H1 (cell line): ENCODE results near the gene LYPD6B. TPM values are rescaled to one million over a fixed set of nuclear protein-coding genes. Genes with fewer than 3 reads are reported as not detected.

Experiments used
- CTCF ChIA-PET: fragments of 300-600 bp; sonication (Branson Sonifier 250); formaldehyde crosslinking; loops from one replicate; lab custom pipeline; 2021; ENCODE audit not compliant: partially characterized antibody; lab: Charles Lee
- POLR2A ChIA-PET: fragments of 300-600 bp; sonication (Branson Sonifier 250); formaldehyde crosslinking; loops from one replicate; lab custom pipeline; 2021; ENCODE audit warnings: inconsistent platforms; ENCODE audit not compliant: partially characterized antibody; lab: Charles Lee
- DNase-seq, 2 experiments: peaks; one replicate each; pipeline versions ENCODE4 v3.0.0 to v3.0.0-alpha.2; 2010 to 2022; ENCODE audit warnings: low spot score in 2 of 2, low read depth in 1 of 2, mixed read lengths in 1 of 2
- FAIRE-seq: peaks from 2 replicates; lab custom pipeline; 2011; peaks lifted over from hg19 to GRCh38; lab: Jason Lieb, UNC
- H2AFZ ChIP-seq: 2 replicates; pipeline ENCODE4 v1.8.1; 2012; ENCODE audit warnings: low read length, inconsistent platforms
- H2AK5ac ChIP-seq: 2 replicates; pipeline ENCODE4 v1.6.1; 2013; ENCODE audit warnings: low read depth, low read length
- H2BK120ac ChIP-seq: replicated peaks from 2 replicates; pipeline ENCODE3; 2013; ENCODE audit warnings: low read depth, low read length, inconsistent platforms
- H2BK12ac ChIP-seq: 2 replicates; pipeline ENCODE4 v1.6.1; 2013; ENCODE audit warnings: low read depth, low read length
- H2BK15ac ChIP-seq: 2 replicates; pipeline ENCODE4 v1.6.1; 2013; ENCODE audit warnings: low read length
- H2BK20ac ChIP-seq: 2 replicates; pipeline ENCODE4 v1.6.1; 2013; ENCODE audit warnings: low read length
- H2BK5ac ChIP-seq: 2 replicates; pipeline ENCODE4 v1.6.1; 2013; ENCODE audit warnings: low read depth, low read length
- H3K14ac ChIP-seq: 2 replicates; pipeline ENCODE4 v1.6.1; 2013; ENCODE audit warnings: inconsistent platforms; ENCODE audit not compliant: insufficient read length
- H3K18ac ChIP-seq: 2 replicates; pipeline ENCODE4 v1.6.1; 2013; ENCODE audit warnings: low read length; ENCODE audit errors: extremely low read depth
- H3K23ac ChIP-seq: 2 replicates; pipeline ENCODE4 v1.6.1; 2013; ENCODE audit warnings: inconsistent platforms; ENCODE audit not compliant: insufficient read length
- H3K23me2 ChIP-seq: 2 replicates; pipeline ENCODE4 v1.6.1; 2013; ENCODE audit warnings: low read depth, low read length
- H3K27ac ChIP-seq: 2 replicates; pipeline ENCODE4 v1.6.1; 2011; ENCODE audit warnings: low read depth, low read length, inconsistent platforms
- H3K27me3 ChIP-seq, 4 experiments: replicated peaks in 1 of 4; 1 replicate in 1 of 4; 2 replicates in 3 of 4; pipeline versions ENCODE4 v1.6.1 to v1.8.1; 2011 to 2013; ENCODE audit warnings: low read length in 3 of 4, mild to moderate bottlenecking in 3 of 4, inconsistent platforms in 2 of 4, mixed read lengths in 2 of 4, moderate library complexity in 1 of 4; ENCODE audit not compliant: control insufficient read depth in 3 of 4, insufficient read depth in 3 of 4; ENCODE audit errors: extremely low read depth in 1 of 4
- H3K36me3 ChIP-seq, 4 experiments: 2 replicates each; pipeline versions ENCODE4 v1.6.1 to v1.8.1; 2011 to 2013; ENCODE audit warnings: mild to moderate bottlenecking in 4 of 4, low read length in 3 of 4, moderate library complexity in 2 of 4, control low read depth in 1 of 4, inconsistent platforms in 1 of 4; ENCODE audit not compliant: insufficient read depth in 4 of 4, control insufficient read depth in 2 of 4
- H3K4ac ChIP-seq: replicated peaks from 2 replicates; pipeline ENCODE3; 2013; ENCODE audit warnings: low read length, low read depth, mixed read lengths, inconsistent platforms; ENCODE audit not compliant: insufficient read length
- H3K4me1 ChIP-seq, 4 experiments: replicated peaks in 1 of 4; 1 replicate in 1 of 4; 2 replicates in 3 of 4; pipeline versions ENCODE4 v1.6.1 to v1.8.1; 2011 to 2013; ENCODE audit warnings: low read length in 3 of 4, inconsistent platforms in 2 of 4, mixed read lengths in 1 of 4; ENCODE audit not compliant: insufficient read depth in 4 of 4, control insufficient read depth in 3 of 4
- H3K4me2 ChIP-seq, 2 experiments: 2 replicates each; pipeline versions ENCODE4 v1.6.1 to v1.8.1; 2011 to 2013; ENCODE audit warnings: low read depth in 2 of 2, low read length in 2 of 2, control low read depth in 1 of 2, inconsistent platforms in 1 of 2, mild to moderate bottlenecking in 1 of 2; ENCODE audit not compliant: insufficient read depth in 1 of 2
- H3K4me3 ChIP-seq, 4 experiments: fragments of 200-600, 300-600 bp in 1 of 4; sonication (generic), shearing (Covaris generic), sonication (Bioruptor Twin) in 1 of 4; 2 replicates each; pipeline versions ENCODE4 v1.5.1 to v1.8.1; 2011 to 2016; ENCODE audit warnings: low read length in 4 of 4, low read depth in 3 of 4, control low read depth in 2 of 4, inconsistent platforms in 2 of 4, mild to moderate bottlenecking in 2 of 4, mixed read lengths in 1 of 4, moderate library complexity in 1 of 4; ENCODE audit not compliant: insufficient read depth in 2 of 4; ENCODE audit errors: extremely low read depth in 1 of 4
- H3K56ac ChIP-seq: replicated peaks from 2 replicates; pipeline ENCODE3; 2013; ENCODE audit warnings: low read depth, mild to moderate bottlenecking, mixed read lengths, low read length, inconsistent platforms; ENCODE audit not compliant: insufficient read length
- H3K79me1 ChIP-seq: 2 replicates; pipeline ENCODE4 v1.6.1; 2013; ENCODE audit warnings: low read depth, low read length, control low read depth
- H3K79me2 ChIP-seq, 2 experiments: 2 replicates each; pipeline versions ENCODE4 v1.6.1 to v1.8.1; 2012 to 2013; ENCODE audit warnings: low read length in 2 of 2, mild to moderate bottlenecking in 2 of 2, inconsistent platforms in 1 of 2; ENCODE audit not compliant: insufficient read depth in 2 of 2, control insufficient read depth in 1 of 2
- H3K9ac ChIP-seq, 4 experiments: replicated peaks in 1 of 4; 1 replicate in 1 of 4; 2 replicates in 3 of 4; pipeline versions ENCODE4 v1.6.1 to v1.8.1; 2011 to 2013; ENCODE audit warnings: low read depth in 3 of 4, low read length in 3 of 4, control low read depth in 2 of 4, mild to moderate bottlenecking in 2 of 4, moderate library complexity in 2 of 4, inconsistent platforms in 1 of 4; ENCODE audit errors: extremely low read depth in 1 of 4
- H3K9me3 ChIP-seq, 2 experiments: 2 replicates each; pipeline versions ENCODE4 v1.6.1 to v1.8.1; 2012 to 2013; ENCODE audit warnings: mild to moderate bottlenecking in 2 of 2, moderate library complexity in 2 of 2, control low read depth in 1 of 2, inconsistent platforms in 1 of 2, low read depth in 1 of 2, low read length in 1 of 2, mixed read lengths in 1 of 2; ENCODE audit not compliant: insufficient read depth in 2 of 2
- H4K20me1 ChIP-seq, 2 experiments: replicated peaks in 1 of 2; 2 replicates each; pipeline versions ENCODE3 to v1.8.1; 2011 to 2013; ENCODE audit warnings: inconsistent platforms in 2 of 2, low read length in 2 of 2, mild to moderate bottlenecking in 1 of 2; ENCODE audit not compliant: insufficient read depth in 2 of 2, control insufficient read depth in 1 of 2
- H4K5ac ChIP-seq: 2 replicates; pipeline ENCODE4 v1.6.1; 2013; ENCODE audit warnings: low read length, low read depth, mixed read lengths, inconsistent platforms; ENCODE audit not compliant: insufficient read length
- H4K8ac ChIP-seq: 2 replicates; pipeline ENCODE4 v1.8.0; 2013; ENCODE audit warnings: mild to moderate bottlenecking, moderate library complexity, low read length, inconsistent platforms; ENCODE audit not compliant: insufficient read depth; ENCODE audit errors: extremely low read depth
- H4K91ac ChIP-seq: replicated peaks from 2 replicates; pipeline ENCODE3; 2013; ENCODE audit warnings: low read length, mixed read lengths, inconsistent platforms; ENCODE audit not compliant: insufficient read length
- CEBPB ChIP-seq: IDR thresholded peaks from 2 replicates; pipeline ENCODE4 v1.6.1; 2012; ENCODE audit warnings: low read depth, low read length
- KDM5A ChIP-seq: fragments of 200-600 bp; IDR thresholded peaks from 2 replicates; pipeline ENCODE4 v1.7.1; 2012; ENCODE audit warnings: mild to moderate bottlenecking, low read length, inconsistent platforms, mixed read lengths
- MAX ChIP-seq: IDR thresholded peaks from 2 replicates; pipeline ENCODE4 v1.6.1; 2012; ENCODE audit warnings: inconsistent platforms
- SIX5 ChIP-seq: IDR thresholded peaks from 2 replicates; pipeline ENCODE4 v1.6.1; 2011; ENCODE audit warnings: mild to moderate bottlenecking, low read depth, low read length
- SUZ12 ChIP-seq: fragments of 200-600 bp; sonication (generic); IDR thresholded peaks from 2 replicates; pipeline ENCODE4 v1.6.1; 2012; ENCODE audit warnings: mild to moderate bottlenecking, inconsistent platforms, low read length, moderate library complexity, mixed read lengths
- YY1 ChIP-seq: IDR thresholded peaks from 2 replicates; pipeline ENCODE4 v1.6.1; 2011; ENCODE audit warnings: low read depth, mild to moderate bottlenecking, low read length
- WGBS, 2 experiments: shearing (Covaris generic) in 1 of 2; methylation state at CpG; one replicate each; pipeline versions ENCODE4 v1.1.6 to v1.1.7; 2013 to 2015; ENCODE audit warnings: low lambda C conversion rate in 2 of 2, mixed read lengths in 2 of 2, inconsistent platforms in 1 of 2, low coverage in 1 of 2, missing lambda C conversion rate in 1 of 2; ENCODE audit not compliant: insufficient replicate concordance in 2 of 2, insufficient coverage in 1 of 2, insufficient read length in 1 of 2; ENCODE audit errors: extremely low coverage in 1 of 2, missing lambda C conversion rate in 1 of 2; 5-methylcytosine and 5-hydroxymethylcytosine counted together
- polyA plus RNA-seq, 7 experiments: library from polyadenylated mRNA; depleted of rRNA in 3 of 7; stranded (reverse) in 5 of 7; unstranded in 2 of 7; fragments of >200 nt in 5 of 7; fragments of 200-250 nt in 2 of 7; gene quantifications; 1 replicate in 5 of 7; 2 replicates in 1 of 7; 4 replicates in 1 of 7; pipeline versions ENCODE4 v1.2.1 to v1.2.3, GENCODE V29; 2011 to 2013; ENCODE audit warnings: missing spikeins in 2 of 7, mixed read lengths in 2 of 7
- total RNA-seq: library from RNA; stranded (reverse); fragmentation: NEBNext Ultra II Directional; extraction: Animal tissue kit (Norgen Biotek cat#: 25700); gene quantifications from 2 replicates; pipeline ENCODE4 v1.2.1, GENCODE V29; 2021

The LYPD6B gene
- total and polyA plus RNA-seq, 2 of the 8 experiments (the other 6 are each of a cell fraction or from before 2014, with no cell fraction given), result 2.2 to 3.5 TPM

- Histone ChIP-seq H4K5ac (no peak overlapping the region), H3K9me3 (no peaks in the 10 kb centered on the region), H3K9ac (no peak overlapping the region), H4K8ac (no peak overlapping the region), H3K14ac (no peak overlapping the region), H3K18ac (no peak overlapping the region), H3K23ac (no peak overlapping the region), H2AFZ (no peak overlapping the region), H3K56ac (no peak overlapping the region), H4K91ac (no peak overlapping the region), H2BK15ac (no peak overlapping the region), H4K20me1 (no peaks in the 10 kb centered on the region), H3K23me2 (no peaks in the 10 kb centered on the region), H2BK12ac (no peak overlapping the region), H2AK5ac (no peak overlapping the region), H3K4me3 (no peak overlapping the region), H3K4ac (no peak overlapping the region), H3K4me2 (no peak overlapping the region), H2BK20ac (no peak overlapping the region), H3K36me3 (no peaks in the 10 kb centered on the region), H3K79me2 (no peaks in the 10 kb centered on the region), H3K79me1 (no peaks in the 10 kb centered on the region), H2BK120ac (no peak overlapping the region), H3K27me3 (no peaks in the 10 kb centered on the region), H3K4me1 (no peaks in the 10 kb centered on the region), H3K27ac (no peak overlapping the region), H2BK5ac (no peak overlapping the region)
- CTCF ChIA-PET, result no interaction called here
- POLR2A ChIA-PET, result no interaction called here
- TF ChIP-seq KDM5A (no peak), SUZ12 (no peak), SIX5 (no peak), CEBPB (no peak), MAX (no peak), YY1 (no peak)
- no peak for FAIRE-seq
- WGBS, 2 experiments, result 91% methylated on average over 1 of the region's 1 CpG; no CpG with 5 or more reads in 1 of the 2 experiments
- DNase-seq, result no peak
Measured at GRCh38 chr2:149183187-149183586, 144.7 kb downstream of the LYPD6B start.
